GM21447 (cell line): Measurements from ENCODE around the gene ADAMTS17.
"Not testable (repeated sequence)": the region's sequence is repeated elsewhere in the genome, so short reads cannot be mapped to it uniquely, and the experiment has no call there.

Experiments used
- ATAC-seq: cut with Tn5 transposase; IDR thresholded peaks from one replicate; pipeline ENCODE4 v1.9.1; 2021; ENCODE audit not compliant: unreplicated experiment

The ADAMTS17 gene

GRCh38 chr15:100095541-100096247, 246.1 kb downstream of the ADAMTS17 start:
- ATAC-seq, result no peak

- ATAC-seq, result no peak
Measured at GRCh38 chr15:100094127-100094510, 247.7 kb downstream of the ADAMTS17 start.

GRCh38 chr15:100093211-100094126, 248.3 kb downstream of the ADAMTS17 start:
- no peak for ATAC-seq

- no peak for ATAC-seq
Measured at GRCh38 chr15:100092034-100092433, 249.7 kb downstream of the ADAMTS17 start.

- no peak for ATAC-seq
Measured at GRCh38 chr15:100090411-100090810, 251.4 kb downstream of the ADAMTS17 start.

GRCh38 chr15:100084042-100084821, 257.5 kb downstream of the ADAMTS17 start:
- ATAC-seq, result not testable (repeated sequence)

GRCh38 chr15:100083572-100083971, 258.2 kb downstream of the ADAMTS17 start:
- no peak for ATAC-seq

- ATAC-seq, result no peak
Measured at GRCh38 chr15:100082761-100083402, 258.9 kb downstream of the ADAMTS17 start.

GRCh38 chr15:100081454-100081853, 260.3 kb downstream of the ADAMTS17 start:
- no peak for ATAC-seq

GRCh38 chr15:100078511-100079220, 263.1 kb downstream of the ADAMTS17 start:
- ATAC-seq, result no peak

GRCh38 chr15:100075229-100075628, 266.5 kb downstream of the ADAMTS17 start:
- no peak for ATAC-seq

GRCh38 chr15:100073982-100074381, 267.8 kb downstream of the ADAMTS17 start:
- no peak for ATAC-seq

GRCh38 chr15:100066521-100067280, 275.1 kb downstream of the ADAMTS17 start:
- not testable (repeated sequence) for ATAC-seq

GRCh38 chr15:100061944-100062343, 279.8 kb downstream of the ADAMTS17 start:
- ATAC-seq, result no peak

GRCh38 chr15:100060276-100060926, 281.4 kb downstream of the ADAMTS17 start:
- no peak for ATAC-seq

GRCh38 chr15:100059521-100059920, 282.3 kb downstream of the ADAMTS17 start:
- ATAC-seq, result no peak

- ATAC-seq, result no peak
Measured at GRCh38 chr15:100059094-100059493, 282.7 kb downstream of the ADAMTS17 start.

- no peak for ATAC-seq
Measured at GRCh38 chr15:100058458-100058857, 283.3 kb downstream of the ADAMTS17 start.

- ATAC-seq, result no peak
Measured at GRCh38 chr15:100057281-100057680, 284.5 kb downstream of the ADAMTS17 start.
